ENCODE measurements around the gene FHAD1.
A peak's percentile ranks its signal among the peaks of the same experiment; 100 is the strongest.

The FHAD1 gene

DNA sequence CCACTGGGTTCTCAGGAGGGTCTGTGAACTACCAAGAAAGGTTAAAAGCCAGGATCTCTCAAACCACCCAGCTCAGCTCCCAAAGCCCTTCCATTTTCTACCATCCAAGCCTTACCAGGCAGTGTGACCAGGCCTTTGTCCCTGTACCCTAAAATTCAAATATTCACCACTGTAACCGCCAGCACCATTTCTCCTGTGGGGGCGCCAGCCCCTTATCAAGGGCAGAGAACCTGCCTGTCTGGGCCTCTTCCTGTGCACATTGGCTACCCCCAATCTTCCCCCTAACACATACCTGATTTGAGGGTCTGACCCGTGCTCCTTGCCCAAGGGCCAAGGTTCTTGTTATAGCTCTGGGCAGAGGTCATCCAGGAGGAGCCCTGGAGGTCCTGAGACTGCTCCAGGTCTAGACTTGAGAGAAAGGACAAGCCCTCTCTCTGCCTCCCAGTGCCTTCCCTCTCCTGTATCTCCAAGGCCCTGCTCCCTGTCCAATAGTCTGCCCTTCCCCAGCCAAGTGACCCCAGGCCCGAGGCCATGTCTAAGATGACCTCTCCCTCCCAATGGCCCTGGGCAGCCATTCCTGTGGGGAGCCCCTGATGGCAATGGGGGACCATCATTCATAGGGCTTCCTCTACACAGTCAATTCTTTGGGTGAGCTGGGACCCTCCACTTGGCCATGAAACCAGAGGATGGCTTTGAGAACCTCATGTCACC lies 78.5 kb downstream of the FHAD1 start:
- no peak for DNase-seq (ENCODE audit: low read depth, low spot score)

DNA sequence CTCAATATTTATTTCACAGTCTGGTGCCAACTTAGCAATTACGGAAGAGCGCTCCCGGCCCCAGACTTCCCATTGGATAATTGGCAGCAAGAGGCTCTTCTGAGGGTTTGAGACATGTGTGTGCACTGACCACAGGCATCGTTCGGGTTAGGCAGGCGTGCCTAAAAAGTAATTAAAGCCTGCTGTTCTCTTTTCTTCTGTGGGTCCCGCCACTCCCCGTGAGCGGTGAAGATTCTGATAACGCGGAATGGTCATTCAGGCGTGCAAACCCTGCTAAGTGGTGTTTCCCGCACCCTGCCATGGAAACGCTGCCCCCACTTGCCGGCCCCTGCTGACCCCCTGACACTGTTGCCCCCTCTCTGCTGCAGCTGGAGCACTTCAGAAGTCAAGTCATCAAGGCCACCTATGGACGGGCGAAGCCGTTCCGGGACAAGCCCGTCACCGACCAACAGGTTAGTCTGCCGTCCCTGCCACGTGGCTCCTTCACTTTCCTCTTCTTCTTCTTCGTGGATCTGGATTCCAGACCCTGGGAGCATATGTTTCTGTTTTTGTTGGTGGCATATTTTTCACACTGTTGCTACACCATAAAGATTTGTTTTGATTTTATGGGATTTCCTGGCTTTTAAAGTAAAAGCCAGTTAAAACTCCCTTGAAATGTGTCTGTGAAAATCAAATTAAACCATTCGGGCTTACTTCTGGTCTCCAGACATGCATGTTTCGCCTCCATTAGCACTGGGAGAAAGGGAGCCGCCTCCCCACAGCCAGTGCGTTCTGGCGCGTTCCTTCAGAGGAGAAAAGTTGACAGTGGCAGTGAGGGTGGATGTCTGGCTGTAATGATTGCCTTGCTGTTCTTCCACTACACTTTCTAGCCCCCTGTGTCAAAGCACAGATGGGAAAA lies 79.9 kb downstream of the FHAD1 start:
- DNase-seq (ENCODE audit: low read depth, low spot score): peak; percentile 88

DNA sequence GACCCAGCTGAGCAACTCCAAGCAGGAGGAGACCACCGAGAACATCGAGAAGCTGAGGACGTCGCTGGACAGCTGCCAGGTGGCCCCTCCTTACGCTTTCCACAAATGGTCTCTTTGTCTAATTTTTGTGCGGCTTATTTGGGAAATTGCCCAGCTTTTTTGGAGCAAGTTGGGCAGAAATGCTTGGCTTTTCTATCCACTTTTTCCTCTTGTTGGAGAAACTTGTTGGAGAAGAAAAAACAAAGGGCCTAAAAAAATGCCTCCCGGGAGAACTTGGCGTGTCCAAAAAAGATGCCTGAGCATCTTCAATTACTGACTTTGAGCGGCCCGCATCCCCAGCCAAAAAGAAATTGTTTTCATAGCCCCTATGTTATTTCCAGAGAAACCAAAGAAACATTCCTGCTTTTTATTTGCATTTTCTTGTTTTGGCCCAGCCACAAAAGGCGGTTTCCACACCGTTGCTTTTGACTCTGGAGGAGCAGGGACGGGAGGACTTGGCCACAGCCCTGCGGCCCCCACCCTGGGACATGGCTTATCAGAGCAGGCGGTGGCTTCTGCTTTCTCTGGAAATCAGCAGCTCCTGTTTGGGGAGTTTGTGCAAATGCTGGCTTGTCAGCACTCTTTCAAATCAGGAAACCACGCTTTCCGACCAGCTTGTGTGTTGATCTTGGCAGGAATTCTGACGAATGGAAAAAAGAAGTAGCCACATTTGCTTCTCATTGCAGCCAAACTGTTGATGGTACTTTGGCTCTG lies 81.5 kb downstream of the FHAD1 start:
- DNase-seq (ENCODE audit: low read depth, low spot score): peak; percentile 94

DNA sequence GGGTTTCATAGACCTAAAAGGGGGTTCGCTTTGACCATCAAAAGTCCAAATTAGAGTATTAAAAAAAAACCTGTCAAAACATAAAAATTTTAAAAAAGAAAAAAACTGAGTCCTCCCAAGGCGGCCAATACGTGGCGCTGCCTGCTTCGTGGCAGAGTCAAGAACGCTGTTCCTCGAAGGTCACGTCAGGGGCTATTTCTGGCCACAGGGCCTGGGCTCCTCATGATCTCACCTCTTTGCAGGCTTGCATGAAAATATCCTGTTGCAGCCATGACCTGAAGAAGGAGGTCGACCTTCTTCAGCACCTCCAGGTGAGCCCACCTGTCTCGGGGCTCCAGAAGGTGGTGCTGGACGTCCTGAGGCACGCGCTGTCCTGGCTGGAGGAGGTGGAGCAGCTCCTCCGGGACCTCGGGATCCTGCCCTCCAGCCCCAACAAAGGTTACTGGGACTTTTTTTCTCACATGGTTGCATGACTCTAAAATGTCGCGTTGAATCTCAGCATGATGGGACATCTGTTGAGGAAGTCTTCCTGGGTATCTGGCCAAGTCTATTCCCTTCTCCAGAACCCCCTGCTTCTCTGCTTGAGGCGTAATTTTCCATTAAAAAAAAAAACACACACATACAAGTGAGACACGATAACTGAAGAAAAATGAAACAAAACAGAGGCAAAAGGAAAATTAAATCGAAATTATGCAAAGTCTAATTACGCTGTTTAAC lies 82.2 kb downstream of the FHAD1 start:
- DNase-seq (ENCODE audit: low read depth, low spot score): no peak

DNA sequence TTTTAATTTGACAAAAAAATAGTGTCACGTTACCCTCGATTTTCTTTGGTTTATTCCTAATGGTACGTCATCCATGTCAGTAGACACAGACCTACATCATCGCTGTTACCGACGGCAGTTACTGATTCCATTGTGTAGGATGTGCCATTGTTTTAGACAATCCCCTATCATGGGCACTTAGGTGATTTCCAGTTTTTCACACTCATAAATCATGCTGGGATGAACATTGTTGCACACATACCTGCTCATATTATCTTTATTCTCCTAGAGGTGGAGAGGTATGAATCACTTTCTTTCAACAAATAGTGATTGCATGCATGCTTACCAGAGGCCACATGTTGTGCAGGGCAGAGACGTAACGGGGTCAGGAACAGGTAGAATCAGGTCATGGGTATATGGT lies 83.0 kb downstream of the FHAD1 start:
- no peak for DNase-seq (ENCODE audit: low read depth, low spot score)

DNA sequence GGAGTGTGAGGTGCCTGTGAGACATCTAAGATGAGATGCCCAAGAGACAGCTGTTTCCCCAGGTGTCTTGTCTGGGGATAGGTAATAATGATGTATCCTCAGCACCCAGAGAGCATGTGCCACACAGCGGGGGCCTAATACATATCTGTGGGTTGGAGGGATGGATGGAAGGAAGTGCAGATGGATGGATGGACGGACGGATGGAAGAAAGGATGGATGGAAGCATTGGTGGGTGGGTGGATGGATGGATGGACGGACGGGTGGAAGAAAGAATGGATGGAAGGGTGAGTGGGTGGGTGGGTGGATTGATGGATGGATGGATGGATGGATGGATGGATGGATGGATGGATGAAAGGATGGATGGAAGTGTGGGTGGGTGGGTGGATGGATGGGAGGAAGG lies 84.2 kb downstream of the FHAD1 start:
- no peak for DNase-seq (ENCODE audit: low read depth, low spot score)

DNA sequence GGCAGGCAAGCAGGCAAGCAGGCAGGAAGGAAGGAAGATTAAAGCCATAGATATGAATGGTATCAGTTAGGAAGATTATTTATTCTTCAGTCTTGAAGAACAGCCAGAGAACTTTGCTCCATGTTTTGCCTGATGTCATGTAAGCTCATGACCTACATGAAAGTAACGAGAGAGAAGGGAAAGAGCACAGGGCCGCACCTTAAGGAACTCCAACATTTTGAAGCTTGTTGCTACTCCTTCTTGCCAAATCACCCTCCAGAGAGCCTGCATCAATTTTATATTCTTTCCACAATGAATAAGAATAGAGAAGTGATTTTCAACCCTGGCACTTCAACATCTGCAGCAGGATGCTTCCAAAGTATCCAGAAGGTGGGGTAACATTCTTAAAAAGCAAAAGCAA lies 84.7 kb downstream of the FHAD1 start:
- no peak for DNase-seq (ENCODE audit: low read depth, low spot score)

DNA sequence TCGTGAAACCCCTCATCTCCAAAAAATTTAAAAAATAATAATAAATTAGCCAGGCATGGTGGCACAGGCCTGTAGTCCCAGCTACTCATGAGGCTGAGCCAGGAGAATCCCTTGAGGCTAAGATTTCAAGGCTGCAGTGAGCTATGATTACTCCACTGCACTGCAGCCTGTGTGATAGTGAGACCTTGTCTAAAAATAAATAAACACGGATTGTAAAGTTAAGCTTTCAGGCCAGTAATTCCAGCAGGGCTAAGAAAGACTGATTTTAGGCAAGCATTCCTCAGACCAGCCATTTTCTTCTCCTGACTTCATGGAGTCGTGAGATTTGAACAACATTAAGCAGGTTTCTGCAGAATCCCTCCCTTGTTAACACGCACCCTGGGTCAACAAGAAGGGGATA lies 85.5 kb downstream of the FHAD1 start:
- no peak for DNase-seq (ENCODE audit: low read depth, low spot score)

DNA sequence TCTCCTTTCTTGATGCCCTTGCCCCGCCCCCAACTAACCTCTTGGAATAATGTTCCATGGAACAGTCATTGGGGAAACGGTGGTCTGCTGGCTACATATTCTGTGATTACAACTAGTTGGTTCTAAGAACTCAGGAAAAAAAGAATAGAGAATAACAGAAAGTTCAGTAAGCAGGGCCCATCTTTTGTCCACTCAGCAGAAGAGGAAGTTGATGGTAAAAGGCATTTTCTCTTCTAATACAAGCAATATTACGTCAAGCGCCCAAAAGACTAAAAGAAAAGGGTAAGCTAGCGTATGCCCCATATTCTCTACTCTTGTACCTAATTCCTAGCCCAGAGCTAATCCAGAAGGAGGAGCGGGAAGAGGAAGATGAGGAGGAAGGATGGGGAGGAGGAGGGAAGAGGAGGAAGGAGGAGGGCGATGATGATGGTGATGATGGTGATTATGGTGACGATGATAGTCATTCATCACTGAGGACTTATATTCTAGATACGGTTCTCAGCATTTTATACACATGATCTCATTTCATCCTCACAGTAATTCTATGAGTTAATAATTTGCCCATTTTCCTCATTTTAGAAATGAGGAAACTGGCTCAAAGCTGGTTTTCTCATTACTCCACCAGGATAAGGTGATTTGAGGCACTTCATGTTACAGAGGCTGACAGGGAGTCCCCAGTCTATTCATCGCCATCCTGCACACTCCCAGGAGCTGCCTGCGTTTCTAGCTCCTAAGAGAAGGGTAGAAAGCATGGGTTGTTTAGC lies 86.1 kb downstream of the FHAD1 start:
- DNase-seq (ENCODE audit: low read depth, low spot score): no peak

DNA sequence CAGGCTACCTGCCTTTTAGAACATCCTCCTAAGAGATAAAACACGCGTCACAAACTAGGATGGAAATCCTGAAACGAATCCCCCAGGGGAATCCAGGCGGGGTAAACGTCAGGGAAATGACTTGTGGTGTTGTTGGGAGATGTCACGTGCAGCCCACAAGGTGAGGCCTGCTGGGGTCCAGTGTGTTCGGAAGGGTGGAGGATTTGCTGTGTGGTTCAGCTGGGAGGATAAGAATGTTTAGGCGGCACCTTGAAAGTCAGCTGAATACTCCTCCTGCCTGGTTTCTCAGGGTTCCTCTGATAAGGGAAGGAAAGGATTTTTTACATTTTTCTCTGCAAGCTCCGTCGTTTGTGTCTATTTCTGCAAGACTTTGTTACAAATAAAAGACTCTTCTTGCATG lies 88.0 kb downstream of the FHAD1 start:
- DNase-seq (ENCODE audit: low read depth, low spot score): no peak

DNA sequence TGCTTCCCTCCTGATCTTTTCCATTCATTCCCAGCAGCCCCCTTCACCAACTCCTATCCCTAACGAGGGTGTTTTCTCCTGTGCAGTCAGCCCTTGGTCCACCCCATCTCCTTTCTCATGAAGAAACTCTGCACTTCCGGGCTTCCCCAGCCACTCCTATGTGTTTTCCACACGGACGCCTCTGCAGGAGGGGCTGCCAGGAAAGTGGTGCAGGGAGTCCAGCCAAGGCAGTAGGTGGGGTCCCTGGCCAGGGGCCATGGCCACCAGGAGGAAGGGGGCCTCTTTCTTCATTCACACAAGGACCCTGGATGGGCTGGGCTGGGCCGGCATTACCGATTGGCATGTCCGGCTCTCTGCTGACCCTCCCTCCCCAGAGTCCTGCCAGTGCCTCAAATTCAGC lies 89.8 kb downstream of the FHAD1 start:
- no peak for DNase-seq (ENCODE audit: low read depth, low spot score)

DNA sequence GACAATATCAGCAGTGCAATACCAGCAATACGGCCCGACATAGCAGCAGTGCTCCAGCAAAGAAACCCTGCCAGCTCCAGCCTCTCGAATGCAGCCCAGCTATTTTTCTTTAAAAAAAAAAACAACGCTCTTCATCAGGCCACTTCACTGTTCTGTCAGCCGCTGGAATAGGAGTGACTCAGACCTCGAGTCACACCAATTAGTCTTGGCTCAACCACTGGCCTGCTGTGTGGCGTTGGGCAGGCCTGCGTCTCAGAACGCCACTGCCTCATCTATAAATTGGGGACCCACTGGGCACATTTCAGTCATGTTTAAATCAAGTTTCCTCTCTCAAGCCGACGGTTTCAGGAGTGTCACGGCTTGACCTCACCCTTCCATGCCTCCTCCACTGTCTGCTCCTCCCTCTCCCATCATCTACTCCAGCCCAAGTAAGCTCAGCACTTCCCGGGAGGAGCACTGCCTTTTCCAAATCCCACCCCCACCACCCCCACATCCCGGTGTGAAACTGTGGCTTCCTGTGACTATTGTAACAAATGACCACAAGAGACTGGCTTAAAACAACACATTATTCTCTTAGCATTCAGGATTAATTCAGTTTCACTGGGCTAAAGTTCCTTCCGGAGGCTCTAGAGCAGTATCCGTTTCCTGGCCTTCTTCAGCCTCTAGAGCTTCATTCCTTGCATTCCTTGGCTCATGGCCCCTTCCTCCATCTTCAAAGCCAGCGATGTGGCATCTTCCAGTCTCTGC lies 90.8 kb downstream of the FHAD1 start:
- DNase-seq (ENCODE audit: low read depth, low spot score): peak; percentile 89

DNA sequence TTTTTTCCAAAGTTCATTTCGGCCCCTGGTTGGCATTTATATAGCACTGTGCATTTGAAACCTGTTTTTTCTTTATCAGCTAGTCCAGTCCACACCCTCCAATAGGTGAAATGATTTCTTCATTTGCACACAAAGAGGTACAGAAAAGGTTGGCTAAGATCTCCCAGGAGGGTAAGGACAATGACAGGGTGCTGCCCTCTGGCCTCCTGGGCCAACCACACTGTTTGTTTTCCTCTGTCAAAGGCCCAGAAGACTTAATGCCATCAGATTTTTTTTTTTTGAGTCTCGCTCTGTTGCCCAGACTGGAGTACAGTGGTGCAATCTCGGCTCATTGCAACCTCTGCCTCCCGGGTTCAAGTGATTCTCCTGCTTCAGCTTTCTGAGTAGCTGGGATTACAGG lies 92.5 kb downstream of the FHAD1 start:
- DNase-seq (ENCODE audit: low read depth, low spot score): no peak

DNA sequence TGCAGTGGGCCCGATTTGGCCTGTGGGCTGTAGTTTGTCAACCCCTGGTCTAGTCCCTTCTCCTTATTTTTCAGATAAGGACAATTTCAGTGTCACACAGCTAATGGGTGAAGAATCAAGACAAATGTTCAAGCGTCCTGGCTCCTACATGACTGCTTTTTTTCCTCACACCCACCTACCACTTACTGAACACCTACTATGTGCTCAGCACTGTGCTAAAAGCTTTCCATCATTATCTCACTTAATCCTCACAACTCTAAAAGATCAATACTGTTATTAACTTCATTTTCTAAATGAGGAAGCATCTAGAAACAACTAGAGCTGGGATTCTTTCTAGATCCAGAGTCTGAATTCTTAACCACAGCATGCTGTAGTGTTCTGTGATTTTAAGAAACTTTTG lies 94.2 kb downstream of the FHAD1 start:
- DNase-seq (ENCODE audit: low read depth, low spot score): no peak

DNA sequence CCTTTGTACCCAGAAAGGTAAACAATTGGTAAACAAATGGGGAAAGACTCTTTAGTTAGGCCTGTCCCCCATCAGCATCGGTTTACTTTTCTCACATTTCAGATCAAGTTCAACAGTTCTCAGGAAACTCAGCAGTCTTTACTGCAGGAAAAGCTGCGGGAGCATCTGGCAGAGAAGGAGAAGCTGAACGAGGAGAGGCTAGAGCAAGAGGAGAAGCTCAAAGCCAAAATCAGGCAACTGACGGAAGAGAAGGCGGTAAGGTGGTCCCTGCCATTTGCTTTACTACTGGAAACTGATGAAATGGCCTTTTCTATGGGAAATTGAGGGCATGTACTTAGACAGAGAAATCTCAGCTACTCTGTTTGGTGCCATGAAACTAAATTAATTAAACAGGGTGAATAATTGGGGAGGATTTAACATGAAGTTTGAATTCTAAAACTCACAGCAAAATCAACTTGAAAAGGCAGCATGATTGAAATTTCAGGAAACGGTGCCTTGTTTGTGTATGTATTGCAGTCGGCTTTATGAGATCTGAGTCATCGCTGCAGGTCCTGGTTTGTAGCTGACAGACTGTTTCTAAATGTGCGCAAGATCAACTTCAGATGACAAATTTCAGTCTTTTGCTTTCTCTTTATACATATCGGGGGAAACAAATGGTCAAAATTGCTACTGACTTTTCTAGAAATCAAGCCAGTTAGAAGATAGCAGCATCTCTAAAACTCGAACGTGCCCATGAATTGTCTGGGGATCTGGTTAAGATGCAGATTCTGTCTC lies 94.8 kb downstream of the FHAD1 start:
- peak; percentile 62 for DNase-seq (ENCODE audit: low read depth, low spot score)

DNA sequence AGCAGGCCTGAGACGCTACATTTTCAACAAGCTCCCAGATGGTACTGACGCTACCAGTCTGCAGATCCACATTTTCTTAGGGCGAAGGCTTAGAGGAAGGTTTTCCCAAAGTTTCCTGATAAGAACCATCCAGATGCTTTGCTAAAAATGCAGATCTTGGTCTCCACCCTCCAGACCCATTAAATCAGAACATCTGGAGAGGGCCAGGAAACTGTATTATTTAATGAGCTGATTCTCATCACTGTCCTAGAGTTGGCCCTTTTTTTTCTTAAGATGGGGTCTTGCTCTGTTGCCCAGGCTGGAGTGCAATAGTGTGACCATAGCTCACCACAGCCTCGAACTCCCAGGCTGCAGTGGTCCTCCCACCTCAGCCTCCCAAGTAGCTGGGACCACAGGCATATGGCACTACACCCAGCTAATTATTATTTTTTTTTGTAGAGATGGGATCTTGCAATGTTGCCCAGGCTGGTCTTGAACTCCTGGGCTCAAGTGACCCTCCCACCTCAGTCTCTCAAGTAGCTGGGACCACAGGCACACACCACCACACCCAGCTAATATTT lies 95.5 kb downstream of the FHAD1 start:
- DNase-seq (ENCODE audit: low read depth, low spot score): no peak

DNA sequence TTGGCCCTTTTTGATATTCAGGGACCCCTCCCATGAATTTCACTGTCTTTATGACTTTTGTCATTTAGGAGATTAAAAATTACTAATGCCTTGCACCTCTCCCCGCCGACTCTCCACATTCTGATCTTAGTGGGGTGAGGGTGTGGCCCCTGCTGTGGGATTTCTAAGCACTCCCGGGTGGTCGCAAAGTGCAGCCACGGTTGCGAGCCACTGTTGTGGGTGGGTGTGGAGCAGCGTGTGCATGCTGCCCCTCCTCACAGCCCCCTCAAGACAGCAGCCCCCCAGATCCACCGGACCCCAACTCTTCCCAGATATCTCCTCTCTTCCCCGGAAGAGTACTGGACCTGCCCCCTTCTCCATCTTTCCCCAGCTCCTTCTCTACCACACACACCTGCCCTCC lies 96.1 kb downstream of the FHAD1 start:
- DNase-seq (ENCODE audit: low read depth, low spot score): no peak

DNA sequence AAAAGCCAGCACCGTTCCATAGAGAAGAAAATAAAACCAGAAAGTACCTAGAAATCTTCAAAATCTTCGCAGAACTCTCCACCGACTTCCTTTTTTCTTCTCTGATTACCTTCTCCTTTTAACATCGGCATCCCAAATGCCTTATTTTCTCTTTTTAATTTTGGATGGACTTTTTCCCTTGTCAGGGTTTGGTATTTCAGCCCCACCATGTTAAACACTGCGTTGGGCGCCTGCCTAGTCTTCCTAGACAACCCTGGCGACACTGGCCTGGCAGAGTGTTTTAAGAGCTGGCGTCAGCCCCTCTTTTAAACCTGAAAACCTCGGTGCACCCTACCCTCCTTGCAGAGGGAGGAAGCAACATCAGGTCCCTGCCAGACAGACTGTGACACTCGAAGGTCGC lies 96.7 kb downstream of the FHAD1 start:
- peak; percentile 56 for DNase-seq (ENCODE audit: low read depth, low spot score)

DNA sequence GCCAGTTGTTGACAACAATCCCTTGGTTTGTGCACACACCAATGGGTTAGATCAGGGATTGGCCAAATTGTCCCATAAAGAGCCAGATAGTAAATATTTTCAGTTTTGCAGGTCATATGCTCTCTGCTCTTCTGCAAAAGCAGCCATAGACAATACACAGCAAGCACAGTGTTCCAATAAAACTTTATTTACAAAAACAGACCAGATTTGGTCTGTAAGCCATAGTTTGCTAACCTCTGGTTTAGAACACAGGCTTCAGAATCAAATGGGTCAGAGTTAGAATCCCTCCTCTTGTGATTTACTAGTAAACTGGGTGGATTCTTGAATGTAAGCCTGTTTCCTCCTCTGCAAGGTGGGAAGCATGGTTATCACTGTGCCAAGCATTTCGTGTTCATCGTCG lies 97.4 kb downstream of the FHAD1 start:
- DNase-seq (ENCODE audit: low read depth, low spot score): no peak
